Naive thymus-derived CD4-positive, alpha-beta T cell (primary cell): Measurements from ENCODE around the gene EBF3. TPM values are rescaled to one million over a fixed set of nuclear protein-coding genes. Genes with fewer than 3 reads are reported as not detected.
A peak's percentile ranks its signal among the peaks of the same experiment; 100 is the strongest.

Experiments used
- ATAC-seq: fragments of 150-1000 bp; cut with Tn5 transposase; 2 replicates; pipeline ENCODE4 v1.10.0; 2021; ENCODE audit warnings: mild to moderate bottlenecking, moderate library complexity
- CTCF ChIA-PET: fragments of 350-600 bp; sonication (Branson Sonifier 250); formaldehyde crosslinking; loops from one replicate; lab custom pipeline; 2021; ENCODE audit warnings: antibody characterized with exemption; lab: Charles Lee
- POLR2A ChIA-PET: fragments of 350-600 bp; sonication (Branson Sonifier 250); formaldehyde crosslinking; loops from one replicate; lab custom pipeline; 2021; ENCODE audit warnings: antibody characterized with exemption, inconsistent platforms; lab: Charles Lee
- DNase-seq, 9 donors: peaks; one replicate each; pipeline versions ENCODE4 v3.0.0 to v3.0.0-alpha.2; 2020 to 2022; ENCODE audit warnings: mixed read lengths in 1 of 9
- H3K27ac ChIP-seq: one replicate; pipeline ENCODE4 v1.7.0; 2013; ENCODE audit warnings: mild to moderate bottlenecking, low read depth, low read length, moderate library complexity
- H3K27me3 ChIP-seq, 2 donors: one replicate each; pipeline ENCODE4 v1.7.0; 2013; ENCODE audit warnings: low read length in 2 of 2, mild to moderate bottlenecking in 2 of 2, moderate library complexity in 2 of 2; ENCODE audit not compliant: control insufficient read depth in 2 of 2, insufficient read depth in 2 of 2
- H3K36me3 ChIP-seq, 3 experiments: 1 replicate in 2 of 3; 2 replicates in 1 of 3; pipeline ENCODE4 v1.7.0; 2013; ENCODE audit warnings: low read length in 3 of 3, mild to moderate bottlenecking in 3 of 3, moderate library complexity in 1 of 3; ENCODE audit not compliant: insufficient read depth in 3 of 3, control insufficient read depth in 2 of 3
- H3K4me1 ChIP-seq, 2 donors: one replicate each; pipeline ENCODE4 v1.7.0; 2013; ENCODE audit warnings: low read length in 2 of 2, mild to moderate bottlenecking in 2 of 2, moderate library complexity in 1 of 2; ENCODE audit not compliant: control insufficient read depth in 2 of 2, insufficient read depth in 2 of 2
- H3K4me3 ChIP-seq: 2 replicates; pipeline ENCODE4 v1.7.0; 2013; ENCODE audit warnings: mild to moderate bottlenecking, low read length
- H3K9me3 ChIP-seq, 3 experiments: 1 replicate in 2 of 3; 2 replicates in 1 of 3; pipeline ENCODE4 v1.7.0; 2013; ENCODE audit warnings: low read length in 3 of 3; ENCODE audit not compliant: control insufficient read depth in 2 of 3
- H3K27ac Mint-ChIP-seq, 9 donors: one replicate each; pipeline ENCODE4 v1.8.0; 2020 to 2022; ENCODE audit warnings: mixed read lengths in 9 of 9, mild to moderate bottlenecking in 8 of 9, moderate library complexity in 5 of 9, inconsistent platforms in 2 of 9
- H3K27me3 Mint-ChIP-seq, 5 donors: one replicate each; pipeline ENCODE4 v1.8.0; 2021 to 2022; ENCODE audit warnings: mixed read lengths in 5 of 5, mild to moderate bottlenecking in 1 of 5
- H3K36me3 Mint-ChIP-seq, 5 donors: one replicate each; pipeline ENCODE4 v1.8.0; 2020 to 2022; ENCODE audit warnings: mixed read lengths in 5 of 5, mild to moderate bottlenecking in 3 of 5, inconsistent platforms in 1 of 5
- H3K4me1 Mint-ChIP-seq, 7 donors: one replicate each; pipeline ENCODE4 v1.8.0; 2020 to 2022; ENCODE audit warnings: mixed read lengths in 7 of 7, mild to moderate bottlenecking in 3 of 7, inconsistent platforms in 1 of 7
- H3K4me3 Mint-ChIP-seq, 10 donors: one replicate each; pipeline ENCODE4 v1.8.0; 2020 to 2022; ENCODE audit warnings: mild to moderate bottlenecking in 10 of 10, mixed read lengths in 10 of 10, moderate library complexity in 6 of 10, inconsistent platforms in 2 of 10
- H3K9me3 Mint-ChIP-seq, 11 donors: one replicate each; pipeline ENCODE4 v1.8.0; 2020 to 2022; ENCODE audit warnings: mixed read lengths in 11 of 11, mild to moderate bottlenecking in 4 of 11, inconsistent platforms in 1 of 11, moderate library complexity in 1 of 11
- intact Hi-C, 2 donors: fragments of 100-400 bp; cut with micrococcal nuclease; formaldehyde crosslinking; loops; one replicate each; pipeline ENCODE4 v1.15.1; 2023
- polyA plus RNA-seq, 2 donors: library from polyadenylated mRNA; unstranded; fragments of 300-500 nt; fragmentation: Illumina TruSeq; gene quantifications; one replicate each; pipeline ENCODE4 v1.2.3, GENCODE V29; 2021
- total RNA-seq, 6 experiments: library from RNA in 5 of 6; stranded (reverse) in 5 of 6; gene quantifications; 1 replicate in 5 of 6; 2 replicates in 1 of 6; pipeline ENCODE4 v1.2.3 and lab custom pipeline; 2021 to 2026

The EBF3 gene
- total and polyA plus RNA-seq, 7 experiments from 2014 or later = not detected

GRCh38 chr10:129971381-129972144 lies 7.5 kb upstream of the EBF3 start:
- Mint-ChIP-seq H3K9me3 (peaks cover 0 to 4% (median 0%) of the 10 kb centered on the region in 11 donors), H3K4me3 (peak overlapping the region; percentile 29 to 86 (median 68)), H3K36me3 (peaks cover 0 to 3% (median 0%) of the 10 kb centered on the region in 5 donors), H3K4me1 (peaks cover 8 to 25% (median 21%) of the 10 kb centered on the region in 7 donors), H3K27me3 (peaks cover 51 to 70% (median 61%) of the 10 kb centered on the region in 5 donors), H3K27ac (peak overlapping the region in 3 of 9 donors; percentile 46 to 85 (median 69))
- ATAC-seq = peak; percentile 71
- no peaks in the 10 kb centered on the region for H3K4me1 ChIP-seq
- intact Hi-C loops = loop anchor here (1.0 to 5.0 kb wide), 7 partner anchors 9 to 1761 kb away; no protein-coding TSS in a partner anchor
- no peak overlapping the region for H3K27ac ChIP-seq
- CTCF ChIA-PET = no interaction called here
- peaks cover 0 to 38% of the 10 kb centered on the region in 2 donors for H3K27me3 ChIP-seq
- H3K9me3 ChIP-seq = no peaks in the 10 kb centered on the region
- no peak for DNase-seq
- no peak overlapping the region for H3K4me3 ChIP-seq
- H3K36me3 ChIP-seq = no peaks in the 10 kb centered on the region
- POLR2A ChIA-PET = no interaction called here

- DNase-seq (no peak), ATAC-seq (no peak)
- H3K4me1 Mint-ChIP-seq = peaks cover 8 to 33% (median 26%) of the 10 kb centered on the region in 7 donors
- ChIA-PET CTCF (no interaction called here), POLR2A (no interaction called here)
- peaks cover 53 to 73% (median 61%) of the 10 kb centered on the region in 5 donors for H3K27me3 Mint-ChIP-seq
- intact Hi-C loops = loop anchor here (1.0 to 5.0 kb wide), 6 partner anchors 14 to 1760 kb away; no protein-coding TSS in a partner anchor
- peaks cover 0 to 3% (median 0%) of the 10 kb centered on the region in 5 donors for H3K36me3 Mint-ChIP-seq
- peak overlapping the region in 3 of 9 donors; percentile 34 to 78 (median 41) for H3K27ac Mint-ChIP-seq
- Histone ChIP-seq H3K36me3 (no peaks in the 10 kb centered on the region), H3K4me3 (no peak overlapping the region), H3K27ac (no peak overlapping the region), H3K27me3 (peaks cover 5 to 38% of the 10 kb centered on the region in 2 donors), H3K4me1 (no peaks in the 10 kb centered on the region), H3K9me3 (no peaks in the 10 kb centered on the region)
- H3K4me3 Mint-ChIP-seq = peak overlapping the region; percentile 12 to 74 (median 58)
- H3K9me3 Mint-ChIP-seq = peaks cover 0 to 4% (median 0%) of the 10 kb centered on the region in 11 donors
Measured at GRCh38 chr10:129970465-129971364, 6.6 kb upstream of the EBF3 start.

GRCh38 chr10:129969911-129970464 lies 5.9 kb upstream of the EBF3 start:
- Mint-ChIP-seq H3K4me1 (peaks cover 8 to 37% (median 29%) of the 10 kb centered on the region in 7 donors), H3K27ac (peak overlapping the region in 3 of 9 donors; percentile 34 to 78 (median 41)), H3K9me3 (peaks cover 0 to 4% (median 0%) of the 10 kb centered on the region in 11 donors), H3K4me3 (peak overlapping the region in 8 of 10 donors; percentile 10 to 63 (median 26)), H3K27me3 (peaks cover 51 to 72% (median 60%) of the 10 kb centered on the region in 5 donors), H3K36me3 (peaks cover 0 to 3% (median 0%) of the 10 kb centered on the region in 5 donors)
- ChIA-PET CTCF (interaction anchor here (1.1 kb wide), 1 partner anchor 141 kb away, joined by 3 read pairs; the partner anchor contains the start of gene C10orf143), POLR2A (no interaction called here)
- no peak for ATAC-seq
- no peak for DNase-seq
- intact Hi-C loops = loop anchor here (2.0 to 5.0 kb wide), 4 partner anchors 13 to 1759 kb away; no protein-coding TSS in a partner anchor
- no peaks in the 10 kb centered on the region for H3K36me3 ChIP-seq
- H3K9me3 ChIP-seq = no peaks in the 10 kb centered on the region
- H3K27me3 ChIP-seq = peaks cover 8 to 41% of the 10 kb centered on the region in 2 donors
- no peak overlapping the region for H3K4me3 ChIP-seq
- no peaks in the 10 kb centered on the region for H3K4me1 ChIP-seq
- no peak overlapping the region for H3K27ac ChIP-seq

GRCh38 chr10:129969184-129969910 lies 5.3 kb upstream of the EBF3 start:
- Histone ChIP-seq H3K4me1 (no peaks in the 10 kb centered on the region), H3K27me3 (peaks cover 8 to 44% of the 10 kb centered on the region in 2 donors), H3K9me3 (no peaks in the 10 kb centered on the region), H3K27ac (no peak overlapping the region), H3K4me3 (no peak overlapping the region), H3K36me3 (no peaks in the 10 kb centered on the region)
- Mint-ChIP-seq H3K4me3 (peak overlapping the region in 3 of 10 donors; percentile 33 to 63 (median 55)), H3K36me3 (peaks cover 0 to 3% (median 0%) of the 10 kb centered on the region in 5 donors), H3K27me3 (peaks cover 49 to 69% (median 53%) of the 10 kb centered on the region in 5 donors), H3K27ac (peak overlapping the region in 2 of 9 donors; percentile 34 to 78), H3K4me1 (peaks cover 11 to 37% (median 29%) of the 10 kb centered on the region in 7 donors), H3K9me3 (peaks cover 0 to 4% (median 0%) of the 10 kb centered on the region in 11 donors)
- POLR2A ChIA-PET = no interaction called here
- ATAC-seq (no peak), DNase-seq (no peak)
- intact Hi-C loops = no loop called here
- CTCF ChIA-PET = interaction anchor here (1.1 kb wide), 1 partner anchor 141 kb away, joined by 3 read pairs; the partner anchor contains the start of gene C10orf143

GRCh38 chr10:129968853-129969183 lies 4.7 kb upstream of the EBF3 start:
- peaks cover 12 to 34% (median 29%) of the 10 kb centered on the region in 7 donors for H3K4me1 Mint-ChIP-seq
- H3K4me3 Mint-ChIP-seq = no peak overlapping the region
- intact Hi-C loops = no loop called here
- H3K36me3 Mint-ChIP-seq = peaks cover 0 to 3% (median 0%) of the 10 kb centered on the region in 5 donors
- Histone ChIP-seq H3K9me3 (no peaks in the 10 kb centered on the region), H3K27me3 (peaks cover 8 to 40% of the 10 kb centered on the region in 2 donors), H3K4me1 (no peaks in the 10 kb centered on the region), H3K4me3 (no peak overlapping the region), H3K36me3 (no peaks in the 10 kb centered on the region), H3K27ac (no peak overlapping the region)
- peaks cover 44 to 66% (median 48%) of the 10 kb centered on the region in 5 donors for H3K27me3 Mint-ChIP-seq
- peaks cover 0 to 4% (median 0%) of the 10 kb centered on the region in 11 donors for H3K9me3 Mint-ChIP-seq
- ATAC-seq (no peak), DNase-seq (no peak)
- peak overlapping the region in 1 of 9 donors; percentile 49 for H3K27ac Mint-ChIP-seq
- ChIA-PET CTCF (interaction anchor here (1.1 kb wide), 1 partner anchor 142 kb away, joined by 3 read pairs; the partner anchor contains the start of gene C10orf143), POLR2A (no interaction called here)
